Keratinocyte (primary cell): ENCODE data around the gene UBL5.

ENCODE experiments used
- CTCF ChIP-seq, 3 experiments: IDR thresholded peaks in 1 of 3; conservative IDR thresholded peaks in 1 of 3; optimal IDR thresholded peaks in 1 of 3; 2 replicates in 2 of 3; 3 replicates in 1 of 3; pipeline versions ENCODE3 to v1.5.1; 2011; ENCODE audit warnings: low read length in 3 of 3, mild to moderate bottlenecking in 3 of 3, moderate library complexity in 2 of 3, control low read depth in 1 of 3, inconsistent platforms in 1 of 3; ENCODE audit not compliant: insufficient read depth in 2 of 3; ENCODE audit errors: extremely low read depth in 1 of 3
- EZH2 ChIP-seq: IDR thresholded peaks from one replicate; pipeline ENCODE4 v1.6.1; 2012; ENCODE audit warnings: inconsistent platforms, mild to moderate bottlenecking, low read length, moderate library complexity

DNA sequence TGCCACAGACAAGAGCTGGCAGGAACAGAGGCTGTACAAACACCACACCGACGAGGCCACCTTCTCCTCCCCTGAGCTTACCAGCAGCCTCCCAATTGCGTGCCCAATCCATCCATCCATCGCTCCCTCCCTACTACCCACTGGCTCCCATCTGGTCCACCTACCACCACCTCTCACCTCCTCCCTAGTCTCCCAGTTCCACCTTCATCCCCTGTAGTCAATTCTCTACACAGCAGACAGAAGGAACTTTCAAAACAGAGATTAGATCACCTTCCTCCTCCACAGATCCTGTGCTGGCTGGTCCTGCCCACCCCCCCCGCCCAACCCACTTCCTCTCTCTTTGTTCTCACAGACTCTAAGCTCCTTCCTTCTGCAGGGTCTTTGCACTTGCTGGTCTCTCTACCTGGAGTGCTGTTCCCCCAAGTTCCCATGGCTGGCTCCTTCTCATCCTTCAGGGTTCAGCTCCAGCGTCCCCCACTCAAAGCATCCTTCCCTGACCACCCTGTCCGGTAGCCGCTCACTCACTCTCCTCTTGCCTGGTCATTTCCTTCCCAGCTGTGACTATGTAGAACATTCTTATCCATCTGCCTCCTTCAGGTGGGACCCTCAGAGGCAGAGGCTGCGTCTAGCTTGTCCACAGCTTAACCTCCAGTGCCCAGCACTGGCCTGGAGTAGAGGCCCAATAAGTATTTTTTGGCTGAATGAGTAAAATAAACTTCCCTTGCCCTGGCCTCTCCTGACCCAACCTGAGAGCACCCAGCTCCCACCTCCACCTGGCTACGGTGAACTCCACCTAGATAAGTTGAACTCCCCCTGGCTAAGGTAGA lies 30.4 kb downstream of the UBL5 start:
- no peak for TF ChIP-seq CTCF (optimal IDR thresholded peaks at IDR 0.05 in 1 of 3, IDR thresholded peaks at IDR 0.05 in 1 of 3, conservative IDR thresholded peaks at IDR 0.05 in 1 of 3; ENCODE audit: extremely low read depth in 1 of 3, insufficient read depth in 2 of 3, low read length in 3 of 3)
- TF ChIP-seq EZH2: no peak
